HAP-1 (cell line): ENCODE data around the gene LATS2.

Source experiments
- DNase-seq, 2 experiments: peaks; one replicate each; pipeline ENCODE4 v3.0.0-alpha.2; 2016 to 2020; ENCODE audit warnings: low spot score in 2 of 2
- H3K27me3 ChIP-seq: fragments of 250-450 bp; sonication (Bioruptor Pico); 2 replicates; pipeline ENCODE4 v1.5.1; 2020; ENCODE audit warnings: low read depth, mild to moderate bottlenecking, moderate library complexity
- H3K36me3 ChIP-seq: fragments of 250-450 bp; sonication (Bioruptor Pico); replicated peaks from 2 replicates; pipeline ENCODE4 v1.5.1; 2020; ENCODE audit warnings: mild to moderate bottlenecking
- H3K4me1 ChIP-seq: fragments of 250-450 bp; sonication (Bioruptor Pico); 2 replicates; pipeline ENCODE4 v1.5.1; 2020; ENCODE audit warnings: mild to moderate bottlenecking
- H3K4me3 ChIP-seq: fragments of 250-450 bp; sonication (Bioruptor Pico); 2 replicates; pipeline ENCODE4 v1.5.1; 2020; ENCODE audit warnings: mild to moderate bottlenecking, moderate library complexity
- H3K9me3 ChIP-seq: fragments of 250-450 bp; sonication (Bioruptor Pico); 2 replicates; pipeline ENCODE4 v1.5.1; 2020; ENCODE audit warnings: mild to moderate bottlenecking, moderate library complexity
- in situ Hi-C: fragments of 300-500 bp; cut with MboI; formaldehyde crosslinking; loops from 3 replicates; pipeline ENCODE4 v1.14.3; 2020; ENCODE audit warnings: low sequenced_read_pairs, inconsistent platforms, mixed read lengths

Gene LATS2

DNA sequence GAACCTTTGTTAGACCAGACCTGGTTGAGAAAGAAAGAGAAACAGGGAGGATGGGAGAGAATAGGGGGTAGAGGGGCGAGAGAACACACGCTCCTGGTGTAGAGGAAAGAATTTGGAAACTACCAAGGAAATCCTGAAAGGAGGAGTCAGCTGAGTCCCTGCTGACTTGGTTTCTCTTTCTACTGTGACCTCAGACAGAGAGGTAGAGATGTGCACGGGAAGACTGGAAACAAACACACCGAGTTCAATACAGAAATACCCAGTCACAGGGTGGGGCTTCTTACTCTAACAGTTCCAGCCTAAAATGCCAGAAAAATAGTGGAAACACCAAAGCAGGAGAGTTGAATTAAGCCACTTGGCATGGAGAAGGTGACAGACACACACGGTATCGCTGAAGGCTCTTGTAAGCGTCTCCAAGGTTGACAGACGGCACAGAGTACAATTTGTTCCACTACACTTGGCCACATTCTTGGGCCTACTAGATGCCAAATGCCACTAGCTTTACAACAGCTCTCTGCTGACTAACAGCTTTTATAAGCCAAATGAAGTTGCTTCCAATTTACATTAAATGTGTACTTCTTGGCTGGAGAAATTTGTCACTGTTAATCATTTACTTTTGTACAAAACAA lies 28.1 kb downstream of the LATS2 start:
- H3K36me3 ChIP-seq = peaks cover 3% of the 10 kb centered on the region; the same call in 1 of the 2 replicates
- DNase-seq = no peak
- in situ Hi-C loops = no loop called here
- H3K4me1 ChIP-seq = no peaks in the 10 kb centered on the region
- no peaks in the 10 kb centered on the region for H3K9me3 ChIP-seq
- H3K27me3 ChIP-seq = no peaks in the 10 kb centered on the region
- no peak overlapping the region for H3K4me3 ChIP-seq

DNA sequence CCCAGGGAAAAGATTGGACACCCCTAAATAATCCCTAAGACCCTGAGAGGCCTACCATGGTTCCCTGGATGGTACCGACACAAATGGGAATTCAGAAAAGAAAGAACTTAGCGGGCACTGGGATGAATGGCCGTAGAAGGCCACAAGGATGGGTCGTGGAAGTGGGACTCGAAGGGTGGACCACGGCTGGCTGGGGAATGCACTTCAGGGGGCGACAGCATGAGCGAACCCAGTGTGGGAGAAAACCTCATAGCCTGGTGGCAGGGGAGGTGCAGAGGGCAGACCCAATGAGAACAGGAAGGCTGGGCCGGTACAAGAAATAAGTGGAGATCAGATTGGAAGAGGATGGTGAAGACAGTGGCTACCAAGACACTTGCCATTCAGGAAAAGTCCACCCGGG lies 28.7 kb downstream of the LATS2 start:
- Histone ChIP-seq H3K9me3 (no peaks in the 10 kb centered on the region), H3K27me3 (no peaks in the 10 kb centered on the region), H3K4me3 (no peak overlapping the region), H3K36me3 (peaks cover 5% of the 10 kb centered on the region), H3K4me1 (no peaks in the 10 kb centered on the region)
- DNase-seq = no peak
- in situ Hi-C loops = no loop called here

DNA sequence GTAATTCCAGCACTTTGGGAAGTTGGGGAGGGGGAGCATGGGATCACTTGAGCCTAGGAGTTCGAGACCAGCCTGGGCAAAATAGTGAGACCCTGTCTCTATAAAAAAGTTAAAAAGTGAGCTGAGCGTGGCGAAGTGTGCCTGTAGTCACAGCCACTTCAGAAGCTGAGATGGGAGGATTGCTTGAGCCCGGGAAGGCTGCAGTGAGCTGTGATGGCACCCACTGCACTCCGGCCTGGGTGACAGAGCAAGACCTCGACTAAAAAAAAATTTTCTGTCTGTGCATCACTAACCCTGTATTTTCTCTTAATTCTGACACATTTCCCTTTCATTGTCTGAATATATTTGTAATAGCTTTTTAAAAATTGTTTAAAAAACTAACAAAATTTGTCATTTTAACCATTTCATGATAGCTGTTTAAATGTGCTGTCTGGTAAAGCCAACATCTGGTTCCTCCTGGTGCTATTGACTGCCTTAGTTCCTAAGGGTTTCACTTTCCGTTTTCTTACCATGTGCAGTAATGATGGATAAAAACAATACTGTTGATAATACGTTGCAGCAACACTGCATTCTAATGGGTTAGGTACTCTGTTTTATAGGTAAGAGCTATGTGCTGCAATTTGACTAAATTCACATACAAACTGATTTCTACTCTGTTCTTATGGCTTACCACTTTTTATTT lies 29.7 kb downstream of the LATS2 start:
- no peak for DNase-seq
- Histone ChIP-seq H3K36me3 (peaks cover 10% of the 10 kb centered on the region), H3K9me3 (no peaks in the 10 kb centered on the region), H3K4me1 (no peaks in the 10 kb centered on the region), H3K27me3 (no peaks in the 10 kb centered on the region), H3K4me3 (no peak overlapping the region)
- in situ Hi-C loops = no loop called here

DNA sequence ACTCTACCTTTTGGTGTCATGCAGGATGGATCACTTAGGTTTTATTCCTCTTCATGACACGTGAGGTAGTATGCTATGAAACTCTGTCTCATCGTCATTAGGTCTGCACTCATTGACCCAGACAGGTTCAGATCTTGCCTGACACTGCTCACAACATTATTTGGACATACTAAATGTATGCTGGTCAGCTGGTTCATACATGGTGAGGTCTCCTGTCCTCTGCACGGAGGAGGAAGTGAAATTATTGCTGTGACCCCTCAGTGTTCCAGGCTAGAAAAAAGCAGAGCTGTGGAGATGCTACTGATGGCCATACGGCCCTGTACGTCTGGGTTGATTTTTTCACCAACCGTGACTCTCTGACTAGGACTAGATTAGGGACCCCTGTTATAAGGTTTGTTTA lies 35.8 kb downstream of the LATS2 start:
- Histone ChIP-seq H3K36me3 (peaks cover 7% of the 10 kb centered on the region), H3K27me3 (no peaks in the 10 kb centered on the region), H3K9me3 (no peaks in the 10 kb centered on the region), H3K4me3 (no peak overlapping the region), H3K4me1 (no peaks in the 10 kb centered on the region)
- in situ Hi-C loops = no loop called here
- DNase-seq = no peak

- no peaks in the 10 kb centered on the region for H3K9me3 ChIP-seq
- H3K4me1 ChIP-seq = peaks cover 6% of the 10 kb centered on the region; the same call in 1 of the 2 replicates
- no peak for DNase-seq
- in situ Hi-C loops = no loop called here
- H3K4me3 ChIP-seq = no peak overlapping the region
- H3K36me3 ChIP-seq = peaks cover 2% of the 10 kb centered on the region; the same call in 1 of the 2 replicates
- H3K27me3 ChIP-seq = no peaks in the 10 kb centered on the region
Measured at GRCh38 chr13:21022056-21022979, 39.1 kb downstream of the LATS2 start.

DNA sequence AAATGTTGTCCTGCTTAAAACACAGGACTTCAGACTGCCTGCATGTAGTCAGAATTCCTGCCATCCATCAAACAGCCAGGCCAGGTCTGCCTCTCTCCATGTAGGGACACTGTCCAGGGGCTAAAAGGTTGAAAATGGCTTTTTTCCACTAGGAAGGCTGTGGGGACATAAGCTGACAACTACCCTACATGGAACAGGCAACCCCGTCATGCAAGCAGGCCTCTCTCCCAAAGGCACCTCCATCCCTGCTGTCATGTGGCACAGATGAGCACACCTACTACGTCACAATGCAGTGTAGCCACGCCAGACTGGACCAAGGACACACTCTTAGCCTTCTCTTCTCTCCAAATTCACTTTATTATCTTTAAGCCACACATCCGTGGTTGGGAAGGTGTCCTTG lies 40.8 kb downstream of the LATS2 start:
- in situ Hi-C loops = no loop called here
- H3K9me3 ChIP-seq = no peaks in the 10 kb centered on the region
- H3K4me3 ChIP-seq = no peak overlapping the region
- no peaks in the 10 kb centered on the region for H3K27me3 ChIP-seq
- H3K36me3 ChIP-seq = no peaks in the 10 kb centered on the region
- H3K4me1 ChIP-seq = peaks cover 6% of the 10 kb centered on the region; the same call in 1 of the 2 replicates
- no peak for DNase-seq

- H3K27me3 ChIP-seq = no peaks in the 10 kb centered on the region
- H3K4me1 ChIP-seq = peaks cover 6% of the 10 kb centered on the region; the same call in 1 of the 2 replicates
- no peak overlapping the region for H3K4me3 ChIP-seq
- DNase-seq = no peak
- H3K36me3 ChIP-seq = no peaks in the 10 kb centered on the region
- no peaks in the 10 kb centered on the region for H3K9me3 ChIP-seq
- in situ Hi-C loops = no loop called here
Measured at GRCh38 chr13:21020176-21020575, 41.2 kb downstream of the LATS2 start.

GRCh38 chr13:21018220-21018619 lies 43.2 kb downstream of the LATS2 start:
- DNase-seq = no peak
- Histone ChIP-seq H3K4me1 (peaks cover 6% of the 10 kb centered on the region; the same call in 1 of the 2 replicates), H3K4me3 (no peak overlapping the region), H3K27me3 (no peaks in the 10 kb centered on the region), H3K9me3 (no peaks in the 10 kb centered on the region), H3K36me3 (no peaks in the 10 kb centered on the region)
- in situ Hi-C loops = no loop called here

DNA sequence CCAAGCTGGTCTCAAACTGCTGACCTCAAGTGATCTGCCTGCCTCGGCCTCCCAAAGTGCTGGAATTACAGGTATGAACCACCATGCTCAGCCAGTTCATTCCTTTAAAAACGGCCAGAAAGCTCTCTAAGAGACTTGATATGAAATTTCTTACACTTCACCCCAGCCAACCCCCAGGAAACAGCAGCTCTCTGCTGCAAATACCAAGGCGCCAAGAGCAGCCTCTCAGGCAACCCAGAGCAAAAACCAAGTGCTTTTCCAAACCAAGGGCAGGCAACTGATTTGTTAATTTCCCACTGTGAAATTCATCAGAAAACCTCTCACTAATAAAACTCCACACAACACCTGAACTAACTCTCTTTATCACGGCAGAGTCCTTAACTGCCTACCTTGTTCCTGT lies 44.9 kb downstream of the LATS2 start:
- no peak overlapping the region for H3K4me3 ChIP-seq
- DNase-seq = no peak
- H3K36me3 ChIP-seq = no peaks in the 10 kb centered on the region
- no peaks in the 10 kb centered on the region for H3K9me3 ChIP-seq
- H3K27me3 ChIP-seq = no peaks in the 10 kb centered on the region
- peaks cover 6% of the 10 kb centered on the region; the same call in 1 of the 2 replicates for H3K4me1 ChIP-seq
- in situ Hi-C loops = no loop called here

GRCh38 chr13:21015284-21015683 lies 46.1 kb downstream of the LATS2 start:
- no peak for DNase-seq
- in situ Hi-C loops = no loop called here
- Histone ChIP-seq H3K27me3 (no peaks in the 10 kb centered on the region), H3K9me3 (no peaks in the 10 kb centered on the region), H3K4me1 (peaks cover 4% of the 10 kb centered on the region; the same call in 1 of the 2 replicates), H3K4me3 (no peak overlapping the region), H3K36me3 (no peaks in the 10 kb centered on the region)

- Histone ChIP-seq H3K36me3 (no peaks in the 10 kb centered on the region), H3K4me3 (no peak overlapping the region), H3K27me3 (no peaks in the 10 kb centered on the region), H3K4me1 (no peaks in the 10 kb centered on the region), H3K9me3 (no peaks in the 10 kb centered on the region)
- in situ Hi-C loops = no loop called here
- no peak for DNase-seq
Measured at GRCh38 chr13:21014502-21015170, 46.8 kb downstream of the LATS2 start.

- DNase-seq = no peak
- no peak overlapping the region for H3K4me3 ChIP-seq
- H3K9me3 ChIP-seq = no peaks in the 10 kb centered on the region
- no peaks in the 10 kb centered on the region for H3K36me3 ChIP-seq
- H3K4me1 ChIP-seq = no peaks in the 10 kb centered on the region
- no peaks in the 10 kb centered on the region for H3K27me3 ChIP-seq
- in situ Hi-C loops = no loop called here
Measured at GRCh38 chr13:21014139-21014501, 47.3 kb downstream of the LATS2 start.

DNA sequence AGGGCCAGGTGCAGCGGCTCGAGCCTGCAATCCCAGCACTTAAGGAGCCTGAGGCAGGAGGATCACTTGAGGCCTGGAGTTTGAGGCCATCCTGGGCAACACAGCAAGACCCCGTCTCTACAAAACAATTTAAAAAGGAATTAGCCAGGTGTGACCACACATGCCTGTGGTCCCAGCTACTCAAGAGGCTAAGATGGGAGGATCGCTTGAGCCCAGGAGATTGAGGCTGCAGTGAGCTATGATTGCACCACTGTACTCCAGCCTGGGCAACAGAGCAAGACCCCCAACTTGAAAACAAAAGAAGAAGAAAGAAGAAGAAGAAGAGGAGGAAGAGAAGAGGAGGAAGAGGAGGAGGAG lies 47.7 kb downstream of the LATS2 start:
- Histone ChIP-seq H3K4me1 (no peaks in the 10 kb centered on the region), H3K9me3 (no peaks in the 10 kb centered on the region), H3K36me3 (no peaks in the 10 kb centered on the region), H3K27me3 (no peaks in the 10 kb centered on the region), H3K4me3 (no peak overlapping the region)
- DNase-seq = no peak
- in situ Hi-C loops = no loop called here
